Measurements from ENCODE around the gene INPP5K.

The INPP5K gene

DNA sequence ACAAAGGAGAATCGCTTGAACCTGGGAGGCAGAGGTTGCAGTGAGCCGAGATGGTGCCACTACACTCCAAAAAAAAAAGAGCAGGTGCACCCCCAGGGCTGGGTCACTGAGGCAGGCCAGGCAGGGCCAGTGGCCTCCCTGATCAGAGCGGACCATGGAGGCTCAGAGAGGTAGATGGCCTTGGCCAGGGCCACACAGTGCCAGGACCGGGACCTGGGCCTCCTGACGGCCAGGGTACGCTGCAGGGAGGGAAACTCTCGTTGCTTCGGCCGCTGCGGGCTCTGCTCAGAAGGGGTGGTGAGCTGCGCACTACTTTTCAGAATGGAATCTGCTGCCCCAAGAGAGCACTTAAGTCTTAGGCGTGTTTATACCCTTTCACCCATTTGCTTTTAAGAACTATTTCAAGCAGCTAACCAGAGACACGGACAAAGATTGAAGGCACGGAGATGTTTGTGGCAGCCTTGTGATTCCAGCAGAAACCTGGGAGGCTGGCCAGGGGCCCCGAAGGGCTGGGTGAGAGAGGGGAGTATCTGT is 41.0 kb downstream of the INPP5K start (continued):
- TF ChIP-seq, protein P1, sequence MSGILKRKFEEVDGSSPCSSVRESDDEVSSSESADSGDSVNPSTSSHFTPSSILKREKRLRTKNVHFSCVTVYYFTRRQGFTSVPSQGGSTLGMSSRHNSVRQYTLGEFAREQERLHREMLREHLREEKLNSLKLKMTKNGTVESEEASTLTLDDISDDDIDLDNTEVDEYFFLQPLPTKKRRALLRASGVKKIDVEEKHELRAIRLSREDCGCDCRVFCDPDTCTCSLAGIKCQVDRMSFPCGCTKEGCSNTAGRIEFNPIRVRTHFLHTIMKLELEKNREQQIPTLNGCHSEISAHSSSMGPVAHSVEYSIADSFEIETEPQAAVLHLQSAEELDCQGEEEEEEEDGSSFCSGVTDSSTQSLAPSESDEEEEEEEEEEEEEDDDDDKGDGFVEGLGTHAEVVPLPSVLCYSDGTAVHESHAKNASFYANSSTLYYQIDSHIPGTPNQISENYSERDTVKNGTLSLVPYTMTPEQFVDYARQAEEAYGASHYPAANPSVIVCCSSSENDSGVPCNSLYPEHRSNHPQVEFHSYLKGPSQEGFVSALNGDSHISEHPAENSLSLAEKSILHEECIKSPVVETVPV (CRISPR knock-in tag; IDR thresholded peaks at IDR 0.05) = no peak
- TF ChIP-seq ZC3H10 (CRISPR knock-in tag; IDR thresholded peaks at IDR 0.05) = no peak
- TF ChIP-seq, protein P2, sequence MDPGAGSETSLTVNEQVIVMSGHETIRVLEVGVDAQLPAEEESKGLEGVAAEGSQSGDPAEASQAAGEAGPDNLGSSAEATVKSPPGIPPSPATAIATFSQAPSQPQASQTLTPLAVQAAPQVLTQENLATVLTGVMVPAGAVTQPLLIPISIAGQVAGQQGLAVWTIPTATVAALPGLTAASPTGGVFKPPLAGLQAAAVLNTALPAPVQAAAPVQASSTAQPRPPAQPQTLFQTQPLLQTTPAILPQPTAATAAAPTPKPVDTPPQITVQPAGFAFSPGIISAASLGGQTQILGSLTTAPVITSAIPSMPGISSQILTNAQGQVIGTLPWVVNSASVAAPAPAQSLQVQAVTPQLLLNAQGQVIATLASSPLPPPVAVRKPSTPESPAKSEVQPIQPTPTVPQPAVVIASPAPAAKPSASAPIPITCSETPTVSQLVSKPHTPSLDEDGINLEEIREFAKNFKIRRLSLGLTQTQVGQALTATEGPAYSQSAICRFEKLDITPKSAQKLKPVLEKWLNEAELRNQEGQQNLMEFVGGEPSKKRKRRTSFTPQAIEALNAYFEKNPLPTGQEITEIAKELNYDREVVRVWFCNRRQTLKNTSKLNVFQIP (CRISPR knock-in tag; IDR thresholded peaks at IDR 0.05; ENCODE audit: borderline replicate concordance, low read depth) = no peak

DNA sequence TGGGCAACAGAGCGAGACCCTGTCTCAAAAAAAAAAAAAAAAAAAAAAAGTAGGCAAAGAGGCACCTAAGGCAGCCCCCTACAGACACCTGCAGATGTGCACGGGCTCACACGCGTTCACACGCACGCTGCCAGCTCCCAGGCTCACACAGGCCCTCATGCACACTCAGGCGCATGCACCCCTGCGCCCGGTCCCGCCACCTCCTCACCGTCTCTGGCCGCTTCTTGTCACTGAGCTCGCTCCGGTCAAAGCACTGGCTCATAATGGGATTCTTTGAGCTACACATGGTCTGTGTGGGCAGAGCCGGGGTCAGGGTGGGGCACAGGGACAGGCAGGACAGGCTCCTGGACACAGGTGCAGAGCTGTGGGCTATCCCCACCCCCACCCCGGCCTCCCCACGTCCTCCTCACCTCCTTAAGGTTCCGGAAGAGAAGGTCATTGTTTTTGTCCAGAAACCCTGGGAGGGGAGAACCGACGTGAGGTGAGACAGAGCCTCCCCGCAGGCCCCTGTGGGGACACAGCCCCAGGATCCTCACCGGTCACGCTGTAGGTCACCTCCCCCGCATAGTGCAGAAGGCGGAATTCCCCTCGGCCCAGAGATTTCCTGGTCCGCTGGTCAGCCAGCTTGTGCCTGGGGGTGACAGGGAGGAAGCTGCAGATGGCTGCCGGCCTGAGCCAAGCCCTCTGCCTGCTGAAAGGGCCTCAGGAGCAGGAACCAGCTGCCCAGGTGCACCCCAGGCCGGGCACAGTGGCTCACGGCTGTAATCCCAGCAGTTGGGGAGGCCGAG is 41.8 kb downstream of the INPP5K start:
- TF ChIP-seq ZFP3 (CRISPR knock-in tag; IDR thresholded peaks at IDR 0.05) (no peak), ESRRG (CRISPR knock-in tag; IDR thresholded peaks at IDR 0.05) (no peak), SNAI2 (CRISPR knock-in tag; IDR thresholded peaks at IDR 0.05) (no peak), ZNF565 (CRISPR knock-in tag; conservative IDR thresholded peaks at IDR 0.05; ENCODE audit: low read depth) (no peak), CSDC2 (CRISPR knock-in tag; IDR thresholded peaks at IDR 0.05) (no peak), GLIS3 (CRISPR knock-in tag; IDR thresholded peaks at IDR 0.05) (no peak), ISL1 (CRISPR knock-in tag; IDR thresholded peaks at IDR 0.05) (no peak), OSR1 (CRISPR knock-in tag; IDR thresholded peaks at IDR 0.05) (no peak), ARNTL (CRISPR knock-in tag; IDR thresholded peaks at IDR 0.05; ENCODE audit: borderline replicate concordance, low read depth) (no peak), TCF4 (CRISPR knock-in tag; IDR thresholded peaks at IDR 0.05; ENCODE audit: borderline replicate concordance) (no peak), TOX (CRISPR knock-in tag; IDR thresholded peaks at IDR 0.05; ENCODE audit: borderline replicate concordance) (no peak), ZNF8 (CRISPR knock-in tag; IDR thresholded peaks at IDR 0.05) (no peak), RARB (CRISPR knock-in tag; IDR thresholded peaks at IDR 0.05) (no peak), BACH2 (CRISPR knock-in tag; IDR thresholded peaks at IDR 0.05; ENCODE audit: borderline replicate concordance) (no peak), ZFP30 (CRISPR knock-in tag; IDR thresholded peaks at IDR 0.05) (no peak)
- TF ChIP-seq, protein P2 (CRISPR knock-in tag; IDR thresholded peaks at IDR 0.05; ENCODE audit: borderline replicate concordance, low read depth) = no peak
- TF ChIP-seq, protein P3, sequence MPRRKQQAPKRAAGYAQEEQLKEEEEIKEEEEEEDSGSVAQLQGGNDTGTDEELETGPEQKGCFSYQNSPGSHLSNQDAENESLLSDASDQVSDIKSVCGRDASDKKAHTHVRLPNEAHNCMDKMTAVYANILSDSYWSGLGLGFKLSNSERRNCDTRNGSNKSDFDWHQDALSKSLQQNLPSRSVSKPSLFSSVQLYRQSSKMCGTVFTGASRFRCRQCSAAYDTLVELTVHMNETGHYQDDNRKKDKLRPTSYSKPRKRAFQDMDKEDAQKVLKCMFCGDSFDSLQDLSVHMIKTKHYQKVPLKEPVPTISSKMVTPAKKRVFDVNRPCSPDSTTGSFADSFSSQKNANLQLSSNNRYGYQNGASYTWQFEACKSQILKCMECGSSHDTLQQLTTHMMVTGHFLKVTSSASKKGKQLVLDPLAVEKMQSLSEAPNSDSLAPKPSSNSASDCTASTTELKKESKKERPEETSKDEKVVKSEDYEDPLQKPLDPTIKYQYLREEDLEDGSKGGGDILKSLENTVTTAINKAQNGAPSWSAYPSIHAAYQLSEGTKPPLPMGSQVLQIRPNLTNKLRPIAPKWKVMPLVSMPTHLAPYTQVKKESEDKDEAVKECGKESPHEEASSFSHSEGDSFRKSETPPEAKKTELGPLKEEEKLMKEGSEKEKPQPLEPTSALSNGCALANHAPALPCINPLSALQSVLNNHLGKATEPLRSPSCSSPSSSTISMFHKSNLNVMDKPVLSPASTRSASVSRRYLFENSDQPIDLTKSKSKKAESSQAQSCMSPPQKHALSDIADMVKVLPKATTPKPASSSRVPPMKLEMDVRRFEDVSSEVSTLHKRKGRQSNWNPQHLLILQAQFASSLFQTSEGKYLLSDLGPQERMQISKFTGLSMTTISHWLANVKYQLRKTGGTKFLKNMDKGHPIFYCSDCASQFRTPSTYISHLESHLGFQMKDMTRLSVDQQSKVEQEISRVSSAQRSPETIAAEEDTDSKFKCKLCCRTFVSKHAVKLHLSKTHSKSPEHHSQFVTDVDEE (CRISPR knock-in tag; IDR thresholded peaks at IDR 0.05) = no peak
- TF ChIP-seq, protein P4, sequence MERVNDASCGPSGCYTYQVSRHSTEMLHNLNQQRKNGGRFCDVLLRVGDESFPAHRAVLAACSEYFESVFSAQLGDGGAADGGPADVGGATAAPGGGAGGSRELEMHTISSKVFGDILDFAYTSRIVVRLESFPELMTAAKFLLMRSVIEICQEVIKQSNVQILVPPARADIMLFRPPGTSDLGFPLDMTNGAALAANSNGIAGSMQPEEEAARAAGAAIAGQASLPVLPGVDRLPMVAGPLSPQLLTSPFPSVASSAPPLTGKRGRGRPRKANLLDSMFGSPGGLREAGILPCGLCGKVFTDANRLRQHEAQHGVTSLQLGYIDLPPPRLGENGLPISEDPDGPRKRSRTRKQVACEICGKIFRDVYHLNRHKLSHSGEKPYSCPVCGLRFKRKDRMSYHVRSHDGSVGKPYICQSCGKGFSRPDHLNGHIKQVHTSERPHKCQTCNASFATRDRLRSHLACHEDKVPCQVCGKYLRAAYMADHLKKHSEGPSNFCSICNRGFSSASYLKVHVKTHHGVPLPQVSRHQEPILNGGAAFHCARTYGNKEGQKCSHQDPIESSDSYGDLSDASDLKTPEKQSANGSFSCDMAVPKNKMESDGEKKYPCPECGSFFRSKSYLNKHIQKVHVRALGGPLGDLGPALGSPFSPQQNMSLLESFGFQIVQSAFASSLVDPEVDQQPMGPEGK (CRISPR knock-in tag; IDR thresholded peaks at IDR 0.05; ENCODE audit: borderline replicate concordance) = no peak
- ATAC-seq = no peak

DNA sequence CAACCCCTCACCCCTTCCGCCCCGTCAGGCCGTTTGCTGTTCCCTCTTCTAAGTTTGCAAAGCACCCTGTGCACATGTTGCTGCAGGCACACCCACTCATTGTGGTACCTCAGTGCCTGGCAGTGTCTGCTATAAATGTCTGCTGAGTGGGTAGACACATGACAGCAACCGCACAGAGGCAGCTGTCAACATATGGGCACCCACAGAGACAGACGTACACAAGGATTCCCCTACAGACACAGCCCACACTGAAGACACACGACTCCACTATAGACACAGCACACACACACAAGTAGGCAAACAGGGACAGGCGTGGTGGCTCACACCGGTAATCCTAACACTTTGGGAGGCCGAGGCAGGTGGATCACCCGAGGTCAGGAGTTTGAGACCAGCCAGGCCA is 42.6 kb downstream of the INPP5K start:
- TF ChIP-seq GLIS3 (CRISPR knock-in tag; IDR thresholded peaks at IDR 0.05) (no peak), ZNF70 (CRISPR knock-in tag; IDR thresholded peaks at IDR 0.05) (no peak), BACH2 (CRISPR knock-in tag; IDR thresholded peaks at IDR 0.05; ENCODE audit: borderline replicate concordance) (no peak), SNAI2 (CRISPR knock-in tag; IDR thresholded peaks at IDR 0.05) (no peak), ISL1 (CRISPR knock-in tag; IDR thresholded peaks at IDR 0.05) (no peak)
- TF ChIP-seq, protein P2 (CRISPR knock-in tag; IDR thresholded peaks at IDR 0.05; ENCODE audit: borderline replicate concordance, low read depth) = no peak
- no peak for ATAC-seq
